Skeletal muscle tissue (tissue), 4 donors: ENCODE results near the gene ZGPAT. TPM values are rescaled to one million over a fixed set of nuclear protein-coding genes. Genes with fewer than 3 reads are reported as not detected.

Experiments used
- H3K27ac ChIP-seq: one replicate; pipeline ENCODE4 v1.7.0; 2013; ENCODE audit warnings: mild to moderate bottlenecking, low read depth, low read length, inconsistent platforms
- H3K27me3 ChIP-seq, 3 donors: one replicate each; pipeline ENCODE4 v1.7.0; 2013; ENCODE audit warnings: low read length in 3 of 3; ENCODE audit not compliant: control insufficient read depth in 3 of 3, insufficient read depth in 3 of 3
- H3K36me3 ChIP-seq, 3 donors: one replicate each; pipeline ENCODE4 v1.7.0; 2013; ENCODE audit warnings: low read length in 3 of 3; ENCODE audit not compliant: control insufficient read depth in 3 of 3, insufficient read depth in 3 of 3
- H3K4me1 ChIP-seq, 3 donors: one replicate each; pipeline ENCODE4 v1.7.0; 2013; ENCODE audit warnings: low read length in 3 of 3, mild to moderate bottlenecking in 3 of 3; ENCODE audit not compliant: control insufficient read depth in 3 of 3, insufficient read depth in 3 of 3
- H3K4me3 ChIP-seq, 3 donors: one replicate each; pipeline ENCODE4 v1.7.0; 2013; ENCODE audit warnings: low read length in 3 of 3
- H3K9ac ChIP-seq, 3 donors: one replicate each; pipeline ENCODE4 v1.7.0; 2013; ENCODE audit warnings: low read length in 3 of 3, mild to moderate bottlenecking in 3 of 3, moderate library complexity in 2 of 3, low read depth in 1 of 3
- H3K9me3 ChIP-seq, 3 donors: one replicate each; pipeline ENCODE4 v1.7.0; 2013; ENCODE audit warnings: low read length in 3 of 3; ENCODE audit not compliant: control insufficient read depth in 3 of 3
- total RNA-seq: library from RNA; depleted of rRNA; stranded (reverse); fragments of >200 nt; gene quantifications from one replicate; pipeline ENCODE4 v1.2.3, GENCODE V29; 2014
- donor health status: Osteomylitis.

Gene ZGPAT
- total RNA-seq, 1 donor from 2014 or later, result 6.8 TPM

DNA sequence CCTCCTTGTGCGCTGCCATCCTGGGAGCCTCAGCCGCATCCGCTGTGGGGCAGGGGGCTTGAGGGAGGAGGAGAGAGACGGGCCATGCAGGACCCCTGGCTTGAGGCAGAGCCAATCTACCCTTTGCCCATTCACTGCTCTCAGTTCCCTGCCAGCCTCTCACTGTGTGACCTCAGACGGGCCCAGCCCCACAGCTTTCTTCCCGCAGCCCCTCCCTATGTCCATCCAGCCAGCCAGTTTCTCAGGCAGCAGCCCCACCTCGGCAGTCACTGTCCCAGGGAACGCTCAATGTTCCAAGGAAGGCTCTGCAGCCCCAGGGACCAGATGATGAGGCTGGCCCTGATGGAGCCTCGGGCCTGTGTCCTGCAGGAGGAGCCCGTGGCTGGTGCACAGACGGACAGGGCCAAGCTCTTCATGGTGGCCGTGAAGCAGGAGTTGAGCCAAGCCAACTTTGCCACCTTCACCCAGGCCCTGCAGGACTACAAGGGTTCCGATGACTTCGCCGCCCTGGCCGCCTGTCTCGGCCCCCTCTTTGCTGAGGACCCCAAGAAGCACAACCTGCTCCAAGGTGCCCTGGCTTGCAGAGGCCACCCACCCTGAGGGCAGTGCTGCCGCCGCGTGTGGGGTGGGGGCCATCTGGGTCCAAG, 15.3 kb upstream of the ZGPAT start:
- no peak overlapping the region for H3K4me3 ChIP-seq
- peaks cover 20 to 33% (median 32%) of the 10 kb centered on the region in 3 donors for H3K4me1 ChIP-seq
- H3K27ac ChIP-seq, result no peak overlapping the region
- H3K36me3 ChIP-seq, result peaks cover 4 to 11% (median 10%) of the 10 kb centered on the region in 3 donors
- H3K9me3 ChIP-seq, result no peaks in the 10 kb centered on the region
- no peaks in the 10 kb centered on the region for H3K27me3 ChIP-seq
- H3K9ac ChIP-seq, result no peak overlapping the region

GRCh38 chr20:63693083-63693732, 14.6 kb upstream of the ZGPAT start:
- Histone ChIP-seq H3K9ac (no peak overlapping the region), H3K4me3 (no peak overlapping the region), H3K4me1 (peaks cover 20 to 33% (median 31%) of the 10 kb centered on the region in 3 donors), H3K36me3 (peaks cover 4 to 11% (median 10%) of the 10 kb centered on the region in 3 donors), H3K27ac (no peak overlapping the region), H3K27me3 (no peaks in the 10 kb centered on the region), H3K9me3 (no peaks in the 10 kb centered on the region)

DNA sequence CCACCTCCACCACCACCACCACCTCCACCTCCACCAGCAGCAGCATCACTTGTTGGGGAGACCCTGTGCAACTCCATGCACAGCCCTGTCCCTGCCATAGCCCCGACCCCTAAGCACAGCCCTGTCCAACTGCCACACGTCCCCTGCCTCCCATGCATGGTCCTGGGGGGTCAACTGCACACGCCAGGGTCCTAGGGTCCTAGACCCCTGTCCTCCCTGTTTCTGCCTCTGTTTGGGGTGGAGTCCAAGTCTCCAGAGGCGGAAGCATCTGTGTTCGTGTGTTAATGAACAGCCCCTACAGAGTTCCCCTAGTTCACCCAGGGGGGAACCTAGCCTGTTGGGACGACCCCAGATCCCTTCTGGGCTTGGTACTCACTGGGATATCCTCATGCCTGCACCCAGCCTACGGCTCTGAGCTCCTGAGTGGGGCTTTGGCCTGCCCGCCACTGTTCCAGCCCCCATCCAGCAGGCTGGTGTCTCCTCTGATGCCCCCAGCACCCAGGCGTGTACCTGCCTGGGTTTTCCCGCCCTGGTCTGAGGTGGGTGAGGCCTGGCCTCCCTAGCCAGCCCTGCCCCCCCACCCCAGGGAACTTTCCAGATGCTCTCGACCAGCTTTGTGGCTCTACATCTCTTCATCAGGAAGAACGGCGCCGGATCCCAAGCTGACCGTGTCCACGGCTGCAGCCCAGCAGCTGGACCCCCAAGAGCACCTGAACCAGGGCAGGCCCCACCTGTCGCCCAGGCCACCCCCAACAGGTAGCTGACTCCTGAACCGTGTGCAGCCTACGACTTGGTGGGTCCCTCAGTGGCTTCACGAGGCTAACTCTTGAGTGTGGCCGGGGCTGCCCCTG, 13.9 kb upstream of the ZGPAT start:
- Histone ChIP-seq H3K4me3 (no peak overlapping the region), H3K4me1 (peaks cover 28 to 36% (median 33%) of the 10 kb centered on the region in 3 donors), H3K9ac (peak overlapping the region in 1 of 3 donors; percentile 16), H3K27me3 (no peaks in the 10 kb centered on the region), H3K9me3 (no peaks in the 10 kb centered on the region), H3K27ac (no peak overlapping the region), H3K36me3 (peaks cover 4 to 11% (median 10%) of the 10 kb centered on the region in 3 donors)

DNA sequence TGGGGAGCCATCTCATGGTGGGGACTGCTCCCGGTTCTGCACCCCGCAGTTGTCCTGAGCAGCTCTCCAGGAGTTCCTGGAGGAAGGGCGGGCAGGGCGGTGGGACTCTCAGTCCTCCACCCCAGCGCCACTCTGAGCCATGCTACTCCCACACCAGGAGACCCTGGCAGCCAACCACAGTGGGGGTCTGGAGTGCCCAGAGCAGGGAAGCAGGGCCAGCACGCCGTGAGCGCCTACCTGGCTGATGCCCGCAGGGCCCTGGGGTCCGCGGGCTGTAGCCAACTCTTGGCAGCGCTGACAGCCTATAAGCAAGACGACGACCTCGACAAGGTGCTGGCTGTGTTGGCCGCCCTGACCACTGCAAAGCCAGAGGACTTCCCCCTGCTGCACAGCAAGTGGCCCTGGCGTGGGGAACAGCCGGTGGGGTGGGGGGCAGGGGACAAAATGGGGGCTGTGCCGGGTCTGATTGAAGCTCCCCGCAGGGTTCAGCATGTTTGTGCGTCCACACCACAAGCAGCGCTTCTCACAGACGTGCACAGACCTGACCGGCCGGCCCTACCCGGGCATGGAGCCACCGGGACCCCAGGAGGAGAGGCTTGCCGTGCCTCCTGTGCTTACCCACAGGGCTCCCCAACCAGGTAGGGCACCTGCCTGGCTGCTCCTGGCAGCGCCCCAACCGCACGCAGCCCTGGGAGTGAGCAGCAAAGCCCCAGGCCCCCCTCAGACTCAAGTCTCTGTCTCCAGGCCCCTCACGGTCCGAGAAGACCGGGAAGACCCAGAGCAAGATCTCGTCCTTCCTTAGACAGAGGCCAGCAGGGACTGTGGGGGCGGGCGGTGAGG, 13.0 kb upstream of the ZGPAT start:
- Histone ChIP-seq H3K9me3 (no peaks in the 10 kb centered on the region), H3K9ac (peak overlapping the region in 1 of 3 donors; percentile 33), H3K27ac (no peak overlapping the region), H3K4me3 (no peak overlapping the region), H3K36me3 (peaks cover 4 to 11% (median 10%) of the 10 kb centered on the region in 3 donors), H3K27me3 (no peaks in the 10 kb centered on the region), H3K4me1 (peaks cover 32 to 45% (median 41%) of the 10 kb centered on the region in 3 donors)

GRCh38 chr20:63695424-63696305, 12.2 kb upstream of the ZGPAT start:
- H3K36me3 ChIP-seq, result peaks cover 9 to 14% (median 12%) of the 10 kb centered on the region in 3 donors
- no peaks in the 10 kb centered on the region for H3K9me3 ChIP-seq
- no peak overlapping the region for H3K27ac ChIP-seq
- no peak overlapping the region for H3K4me3 ChIP-seq
- peaks cover 32 to 45% (median 41%) of the 10 kb centered on the region in 3 donors for H3K4me1 ChIP-seq
- no peaks in the 10 kb centered on the region for H3K27me3 ChIP-seq
- H3K9ac ChIP-seq, result peak overlapping the region in 1 of 3 donors; percentile 33

- Histone ChIP-seq H3K4me3 (peak overlapping the region in 1 of 3 donors; percentile 41), H3K27me3 (no peaks in the 10 kb centered on the region), H3K9ac (no peak overlapping the region), H3K4me1 (peaks cover 32 to 45% (median 41%) of the 10 kb centered on the region in 3 donors), H3K9me3 (no peaks in the 10 kb centered on the region), H3K27ac (no peak overlapping the region), H3K36me3 (peaks cover 9 to 14% (median 13%) of the 10 kb centered on the region in 3 donors)
Observed at GRCh38 chr20:63696306-63696627, 11.6 kb upstream of the ZGPAT start.

GRCh38 chr20:63696628-63697356, 11.0 kb upstream of the ZGPAT start, which contains the start of gene TNFRSF6B:
Gene TNFRSF6B, plus strand, starts transcription at chr20:63696652. Its CDS starts 116 bp downstream, at chr20:63696768.
- Histone ChIP-seq H3K27ac (peak within 1 kb of the TSS; percentile 5), H3K36me3 (peaks cover 9 to 17% (median 14%) of the 10 kb centered on the region in 3 donors), H3K4me3 (peak within 1 kb of the TSS in 2 of 3 donors; percentile 27 to 41), H3K9ac (peak within 1 kb of the TSS in 2 of 3 donors; percentile 32 to 62), H3K9me3 (no peaks in the 10 kb centered on the region), H3K27me3 (no peaks in the 10 kb centered on the region), H3K4me1 (peaks cover 32 to 45% (median 41%) of the 10 kb centered on the region in 3 donors)

GRCh38 chr20:63697357-63697867, 10.4 kb upstream of the ZGPAT start:
- Histone ChIP-seq H3K9ac (peak overlapping the region in 1 of 3 donors; percentile 62), H3K27me3 (no peaks in the 10 kb centered on the region), H3K4me3 (no peak overlapping the region), H3K27ac (peak overlapping the region; percentile 5), H3K9me3 (no peaks in the 10 kb centered on the region), H3K36me3 (peaks cover 9 to 17% (median 14%) of the 10 kb centered on the region in 3 donors), H3K4me1 (peaks cover 30 to 45% (median 41%) of the 10 kb centered on the region in 3 donors)
